ENCODE measurements around the gene GON4L. TPM values are rescaled to one million over a fixed set of nuclear protein-coding genes. Genes with fewer than 3 reads are reported as not detected.

The GON4L gene, protein sequence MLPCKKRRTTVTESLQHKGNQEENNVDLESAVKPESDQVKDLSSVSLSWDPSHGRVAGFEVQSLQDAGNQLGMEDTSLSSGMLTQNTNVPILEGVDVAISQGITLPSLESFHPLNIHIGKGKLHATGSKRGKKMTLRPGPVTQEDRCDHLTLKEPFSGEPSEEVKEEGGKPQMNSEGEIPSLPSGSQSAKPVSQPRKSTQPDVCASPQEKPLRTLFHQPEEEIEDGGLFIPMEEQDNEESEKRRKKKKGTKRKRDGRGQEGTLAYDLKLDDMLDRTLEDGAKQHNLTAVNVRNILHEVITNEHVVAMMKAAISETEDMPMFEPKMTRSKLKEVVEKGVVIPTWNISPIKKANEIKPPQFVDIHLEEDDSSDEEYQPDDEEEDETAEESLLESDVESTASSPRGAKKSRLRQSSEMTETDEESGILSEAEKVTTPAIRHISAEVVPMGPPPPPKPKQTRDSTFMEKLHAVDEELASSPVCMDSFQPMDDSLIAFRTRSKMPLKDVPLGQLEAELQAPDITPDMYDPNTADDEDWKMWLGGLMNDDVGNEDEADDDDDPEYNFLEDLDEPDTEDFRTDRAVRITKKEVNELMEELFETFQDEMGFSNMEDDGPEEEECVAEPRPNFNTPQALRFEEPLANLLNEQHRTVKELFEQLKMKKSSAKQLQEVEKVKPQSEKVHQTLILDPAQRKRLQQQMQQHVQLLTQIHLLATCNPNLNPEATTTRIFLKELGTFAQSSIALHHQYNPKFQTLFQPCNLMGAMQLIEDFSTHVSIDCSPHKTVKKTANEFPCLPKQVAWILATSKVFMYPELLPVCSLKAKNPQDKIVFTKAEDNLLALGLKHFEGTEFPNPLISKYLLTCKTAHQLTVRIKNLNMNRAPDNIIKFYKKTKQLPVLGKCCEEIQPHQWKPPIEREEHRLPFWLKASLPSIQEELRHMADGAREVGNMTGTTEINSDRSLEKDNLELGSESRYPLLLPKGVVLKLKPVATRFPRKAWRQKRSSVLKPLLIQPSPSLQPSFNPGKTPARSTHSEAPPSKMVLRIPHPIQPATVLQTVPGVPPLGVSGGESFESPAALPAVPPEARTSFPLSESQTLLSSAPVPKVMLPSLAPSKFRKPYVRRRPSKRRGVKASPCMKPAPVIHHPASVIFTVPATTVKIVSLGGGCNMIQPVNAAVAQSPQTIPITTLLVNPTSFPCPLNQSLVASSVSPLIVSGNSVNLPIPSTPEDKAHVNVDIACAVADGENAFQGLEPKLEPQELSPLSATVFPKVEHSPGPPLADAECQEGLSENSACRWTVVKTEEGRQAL (N-terminal part only)
- total RNA-seq, result 10 to 100 TPM; 24.9 to 43.9 (median 33.6) TPM

DNA sequence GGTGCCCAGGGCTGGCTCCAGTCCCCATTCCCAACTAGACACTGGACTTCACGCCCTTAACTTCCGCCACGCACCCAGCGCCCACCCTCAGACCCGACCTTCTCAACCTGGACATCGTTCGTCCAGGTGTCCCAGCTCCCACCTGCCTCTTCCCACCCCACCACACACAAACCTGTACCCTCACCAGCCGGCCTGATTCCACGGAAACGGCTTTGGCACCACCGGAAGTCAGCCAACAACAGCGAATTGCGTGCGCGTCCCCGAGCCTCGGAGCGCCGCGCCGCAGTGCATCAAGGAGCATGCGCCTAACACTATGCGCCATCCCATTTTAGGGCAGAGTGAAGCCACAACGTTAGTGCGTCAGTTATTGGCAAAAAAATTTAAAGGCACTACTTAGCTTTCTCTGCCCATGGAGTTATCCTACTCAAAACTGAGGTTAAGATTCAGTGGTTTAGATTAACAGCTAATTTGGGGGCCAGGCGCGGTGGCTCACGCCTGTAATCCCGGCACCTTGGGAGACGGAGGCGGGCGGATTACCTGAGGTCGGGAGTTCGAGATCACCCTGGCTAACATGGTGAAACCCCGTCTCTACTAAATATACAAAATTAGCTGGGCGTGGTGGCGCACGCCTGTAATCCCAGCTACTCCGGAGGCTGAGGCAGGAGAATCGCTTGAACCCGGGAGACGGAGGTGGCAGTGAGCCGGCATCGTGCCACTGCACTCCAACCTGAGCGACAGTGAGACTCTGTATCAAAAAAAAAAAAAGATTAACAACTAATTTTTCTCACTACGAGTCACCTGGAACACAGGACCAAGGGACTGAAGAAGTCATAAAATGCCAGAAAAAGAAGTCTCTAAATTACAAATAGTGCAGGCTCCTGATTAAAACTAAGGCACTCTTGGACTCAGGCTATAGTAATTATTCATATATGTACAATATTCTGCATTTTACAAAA, at the start of gene GON4L:
Gene GON4L (minus strand): TSS at position 240 of the 956 bp plus-strand sequence. CDS start 3,434 bp downstream, outside the sequence.
- 11 to 13% methylated on average over 45 to 46 of the region's 46 CpGs for WGBS, 2 donors
- DNase-seq (ENCODE audit: low spot score in 2 of 2), result peak; percentile 86 to 97
- intact Hi-C loops (cut with DNase I; ENCODE audit: low total_unique reads), result no loop called here
- no peak for TF ChIP-seq POLR2A (IDR thresholded peaks at IDR 0.05)
- TF ChIP-seq, protein P1, sequence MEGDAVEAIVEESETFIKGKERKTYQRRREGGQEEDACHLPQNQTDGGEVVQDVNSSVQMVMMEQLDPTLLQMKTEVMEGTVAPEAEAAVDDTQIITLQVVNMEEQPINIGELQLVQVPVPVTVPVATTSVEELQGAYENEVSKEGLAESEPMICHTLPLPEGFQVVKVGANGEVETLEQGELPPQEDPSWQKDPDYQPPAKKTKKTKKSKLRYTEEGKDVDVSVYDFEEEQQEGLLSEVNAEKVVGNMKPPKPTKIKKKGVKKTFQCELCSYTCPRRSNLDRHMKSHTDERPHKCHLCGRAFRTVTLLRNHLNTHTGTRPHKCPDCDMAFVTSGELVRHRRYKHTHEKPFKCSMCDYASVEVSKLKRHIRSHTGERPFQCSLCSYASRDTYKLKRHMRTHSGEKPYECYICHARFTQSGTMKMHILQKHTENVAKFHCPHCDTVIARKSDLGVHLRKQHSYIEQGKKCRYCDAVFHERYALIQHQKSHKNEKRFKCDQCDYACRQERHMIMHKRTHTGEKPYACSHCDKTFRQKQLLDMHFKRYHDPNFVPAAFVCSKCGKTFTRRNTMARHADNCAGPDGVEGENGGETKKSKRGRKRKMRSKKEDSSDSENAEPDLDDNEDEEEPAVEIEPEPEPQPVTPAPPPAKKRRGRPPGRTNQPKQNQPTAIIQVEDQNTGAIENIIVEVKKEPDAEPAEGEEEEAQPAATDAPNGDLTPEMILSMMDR (IDR thresholded peaks at IDR 0.05), result no peak
- H3K4me3 ChIP-seq (ENCODE audit: low read depth, poor library complexity, severe bottlenecking), result peak within 1 kb of the TSS; percentile 60

- no peak for TF ChIP-seq POLR2A (IDR thresholded peaks at IDR 0.05)
- TF ChIP-seq, protein P1 (IDR thresholded peaks at IDR 0.05), result no peak
- WGBS, 2 donors, result 95 to 96% methylated on average over 12 of the region's 12 CpGs
- DNase-seq (ENCODE audit: low spot score in 2 of 2), result no peak
- intact Hi-C loops (cut with DNase I; ENCODE audit: low total_unique reads), result no loop called here
- no peak overlapping the region for H3K4me3 ChIP-seq (ENCODE audit: low read depth, poor library complexity, severe bottlenecking)
Measured at GRCh38 chr1:155904261-155904660, 47.2 kb upstream of the GON4L start.

- no peak for DNase-seq (ENCODE audit: low spot score in 2 of 2)
- 89 to 92% methylated on average over 4 of the region's 4 CpGs for WGBS, 2 donors
- no peak for TF ChIP-seq POLR2A (IDR thresholded peaks at IDR 0.05)
- TF ChIP-seq, protein P1 (IDR thresholded peaks at IDR 0.05), result no peak
- intact Hi-C loops (cut with DNase I; ENCODE audit: low total_unique reads), result loop anchor here (2.0 kb wide), 1 partner anchor 561 kb away; no protein-coding TSS in a partner anchor
- no peak overlapping the region for H3K4me3 ChIP-seq (ENCODE audit: low read depth, poor library complexity, severe bottlenecking)
Measured at GRCh38 chr1:155900161-155900560, 43.1 kb upstream of the GON4L start.

GRCh38 chr1:155899683-155900082, 42.7 kb upstream of the GON4L start:
- intact Hi-C loops (cut with DNase I; ENCODE audit: low total_unique reads), result loop anchor here (2.0 kb wide), 1 partner anchor 561 kb away; no protein-coding TSS in a partner anchor
- no peak for TF ChIP-seq POLR2A (IDR thresholded peaks at IDR 0.05)
- TF ChIP-seq, protein P1 (IDR thresholded peaks at IDR 0.05), result no peak
- H3K4me3 ChIP-seq (ENCODE audit: low read depth, poor library complexity, severe bottlenecking), result no peak overlapping the region
- WGBS, 2 donors, result 94 to 95% methylated on average over 2 of the region's 2 CpGs
- no peak for DNase-seq (ENCODE audit: low spot score in 2 of 2)
